ENCODE results near the gene PHF12.
"Not testable (repeated sequence)": the region's sequence is repeated elsewhere in the genome, so short reads cannot be mapped to it uniquely, and the experiment has no call there.

The PHF12 gene

GRCh38 chr17:28896884-28897768 lies 54.2 kb downstream of the PHF12 start, which contains the start of gene FLOT2:
TSS of gene FLOT2 (minus strand) at chr17:28897733. CDS start at chr17:28897574, 159 bp downstream.
- TF ChIP-seq POU6F1 (CRISPR knock-in tag; IDR thresholded peaks at IDR 0.05; ENCODE audit: borderline replicate concordance, low read depth) = no peak
- no peak for TF ChIP-seq TSHZ2 (CRISPR knock-in tag; IDR thresholded peaks at IDR 0.05)
- no peak for TF ChIP-seq TCF4 (CRISPR knock-in tag; IDR thresholded peaks at IDR 0.05; ENCODE audit: borderline replicate concordance)
- TF ChIP-seq OSR1 (CRISPR knock-in tag; IDR thresholded peaks at IDR 0.05) = no peak
- TF ChIP-seq PATZ1 (CRISPR knock-in tag; IDR thresholded peaks at IDR 0.05; ENCODE audit: borderline replicate concordance) = peak; percentile 53; the same call in 1 of the 2 replicates
- ATAC-seq = peak; percentile 80

GRCh38 chr17:28896491-28896883 lies 54.8 kb downstream of the PHF12 start:
- TF ChIP-seq GLIS3 (CRISPR knock-in tag; IDR thresholded peaks at IDR 0.05) (no peak), ZFP30 (CRISPR knock-in tag; IDR thresholded peaks at IDR 0.05) (no peak), CSDC2 (CRISPR knock-in tag; IDR thresholded peaks at IDR 0.05) (no peak), PPARA (CRISPR knock-in tag; IDR thresholded peaks at IDR 0.05; ENCODE audit: borderline replicate concordance) (no peak), BACH2 (CRISPR knock-in tag; IDR thresholded peaks at IDR 0.05; ENCODE audit: borderline replicate concordance) (no peak), ESRRG (CRISPR knock-in tag; IDR thresholded peaks at IDR 0.05) (no peak), CSRNP3 (CRISPR knock-in tag; IDR thresholded peaks at IDR 0.05) (no peak), SNAI2 (CRISPR knock-in tag; IDR thresholded peaks at IDR 0.05) (no peak), ZFP3 (CRISPR knock-in tag; IDR thresholded peaks at IDR 0.05) (no peak), RARB (CRISPR knock-in tag; IDR thresholded peaks at IDR 0.05) (no peak), ZNF8 (CRISPR knock-in tag; IDR thresholded peaks at IDR 0.05) (no peak), ZC3H10 (CRISPR knock-in tag; IDR thresholded peaks at IDR 0.05) (no peak), TCF4 (CRISPR knock-in tag; IDR thresholded peaks at IDR 0.05; ENCODE audit: borderline replicate concordance) (no peak), PATZ1 (CRISPR knock-in tag; IDR thresholded peaks at IDR 0.05; ENCODE audit: borderline replicate concordance) (no peak), ISL1 (CRISPR knock-in tag; IDR thresholded peaks at IDR 0.05) (no peak)
- ATAC-seq = peak; percentile 25

GRCh38 chr17:28895794-28896447 lies 55.4 kb downstream of the PHF12 start:
- peak; percentile 4; the same call in 1 of the 3 replicates for ATAC-seq
- TF ChIP-seq BACH2 (CRISPR knock-in tag; IDR thresholded peaks at IDR 0.05; ENCODE audit: borderline replicate concordance) (no peak), CREB5 (CRISPR knock-in tag; IDR thresholded peaks at IDR 0.05; ENCODE audit: low read depth) (no peak), OSR1 (CRISPR knock-in tag; IDR thresholded peaks at IDR 0.05) (no peak), GLIS3 (CRISPR knock-in tag; IDR thresholded peaks at IDR 0.05) (no peak), ZFP3 (CRISPR knock-in tag; IDR thresholded peaks at IDR 0.05) (no peak), ARNTL (CRISPR knock-in tag; IDR thresholded peaks at IDR 0.05; ENCODE audit: borderline replicate concordance, low read depth) (no peak), CSDC2 (CRISPR knock-in tag; IDR thresholded peaks at IDR 0.05) (no peak)

- ATAC-seq = not testable (repeated sequence)
Measured at GRCh38 chr17:28893248-28894183, 57.8 kb downstream of the PHF12 start.
